ENCODE measurements around the gene ADORA2A. TPM values are rescaled to one million over a fixed set of nuclear protein-coding genes. Genes with fewer than 3 reads are reported as not detected.
A peak's percentile ranks its signal among the peaks of the same experiment; 100 is the strongest.

Gene ADORA2A
- total RNA-seq, 1 donor from 2014 or later, result 10.4 TPM

GRCh38 chr22:24437091-24437490, 9.7 kb downstream of the ADORA2A start:
- no peak overlapping the region for H3K27ac ChIP-seq (ENCODE audit: low read depth, low read length)

DNA sequence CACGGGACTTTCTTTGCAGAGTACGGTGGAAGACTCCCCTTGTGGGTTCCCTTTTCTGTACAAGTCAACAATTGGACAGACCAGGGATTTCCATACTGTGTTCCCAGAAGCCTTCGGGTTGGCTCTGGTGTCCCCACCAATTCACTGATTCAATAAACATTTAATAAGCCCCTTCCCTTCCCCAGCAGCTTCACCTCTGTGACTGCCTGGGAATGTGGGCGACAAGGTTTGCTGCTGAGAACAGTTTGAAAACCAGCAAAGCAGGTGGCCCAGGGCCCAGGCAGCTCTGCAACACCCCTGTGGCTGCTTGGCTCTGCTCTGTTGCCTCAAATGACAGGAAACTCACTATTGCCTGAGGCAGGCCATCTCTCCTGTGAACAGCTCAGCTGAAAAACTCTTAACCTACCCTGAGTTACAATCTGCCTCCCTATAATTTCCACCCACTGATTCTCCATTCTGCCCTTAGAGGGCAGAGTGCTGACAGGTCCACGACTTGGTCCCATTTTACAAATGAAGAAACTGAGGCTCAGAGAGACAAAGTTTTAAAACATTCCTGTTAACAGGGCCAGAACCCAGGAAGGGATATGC, 10.4 kb downstream of the ADORA2A start:
- no peak overlapping the region for H3K27ac ChIP-seq (ENCODE audit: low read depth, low read length)
- no peak overlapping the region for H3K9ac ChIP-seq (ENCODE audit: low read depth in 1 of 3, low read length in 3 of 3)
- H3K4me1 ChIP-seq (ENCODE audit: control insufficient read depth in 3 of 3, insufficient read depth in 3 of 3, low read length in 3 of 3), result peaks cover 35 to 53% (median 41%) of the 10 kb centered on the region in 3 donors

More at GRCh38 chr22:24437091-24437490, 9.7 kb downstream of the ADORA2A start:
- no peaks in the 10 kb centered on the region for H3K9me3 ChIP-seq (ENCODE audit: control insufficient read depth in 3 of 3, low read length in 3 of 3)
- H3K27me3 ChIP-seq (ENCODE audit: control insufficient read depth in 3 of 3, insufficient read depth in 3 of 3, low read length in 3 of 3), result no peaks in the 10 kb centered on the region
- H3K36me3 ChIP-seq (ENCODE audit: control insufficient read depth in 3 of 3, insufficient read depth in 3 of 3, low read length in 3 of 3), result no peaks in the 10 kb centered on the region
- peaks cover 42 to 57% (median 49%) of the 10 kb centered on the region in 3 donors for H3K4me1 ChIP-seq (ENCODE audit: control insufficient read depth in 3 of 3, insufficient read depth in 3 of 3, low read length in 3 of 3)
- H3K9ac ChIP-seq (ENCODE audit: low read depth in 1 of 3, low read length in 3 of 3), result no peak overlapping the region
- no peak overlapping the region for H3K4me3 ChIP-seq (ENCODE audit: low read length in 3 of 3)

DNA sequence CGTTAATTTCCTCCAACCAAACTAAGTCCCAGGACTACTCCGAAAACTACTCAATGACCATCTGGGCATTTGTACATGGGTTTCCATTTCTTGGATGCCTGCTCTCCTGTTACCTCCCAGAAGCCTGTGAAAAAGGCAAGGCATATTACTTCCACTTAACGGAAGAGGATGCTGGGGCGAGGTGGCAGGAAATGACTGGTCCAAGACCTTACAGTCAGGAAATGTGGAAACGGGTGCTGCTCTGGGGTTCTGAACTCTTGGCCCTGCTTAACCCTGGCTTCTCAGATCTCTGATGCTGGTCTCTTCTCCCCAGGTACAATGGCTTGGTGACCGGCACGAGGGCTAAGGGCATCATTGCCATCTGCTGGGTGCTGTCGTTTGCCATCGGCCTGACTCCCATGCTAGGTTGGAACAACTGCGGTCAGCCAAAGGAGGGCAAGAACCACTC, 12.9 kb downstream of the ADORA2A start:
- Histone ChIP-seq H3K27me3 (ENCODE audit: control insufficient read depth in 3 of 3, insufficient read depth in 3 of 3, low read length in 3 of 3) (no peaks in the 10 kb centered on the region), H3K4me1 (ENCODE audit: control insufficient read depth in 3 of 3, insufficient read depth in 3 of 3, low read length in 3 of 3) (peaks cover 13 to 29% (median 19%) of the 10 kb centered on the region in 3 donors), H3K4me3 (ENCODE audit: low read length in 3 of 3) (peak overlapping the region in 1 of 3 donors; percentile 42)

More for the DNA sequence above, 10.4 kb downstream of the ADORA2A start:
- Histone ChIP-seq H3K36me3 (ENCODE audit: control insufficient read depth in 3 of 3, insufficient read depth in 3 of 3, low read length in 3 of 3) (no peaks in the 10 kb centered on the region), H3K4me3 (ENCODE audit: low read length in 3 of 3) (no peak overlapping the region), H3K9me3 (ENCODE audit: control insufficient read depth in 3 of 3, low read length in 3 of 3) (no peaks in the 10 kb centered on the region), H3K27me3 (ENCODE audit: control insufficient read depth in 3 of 3, insufficient read depth in 3 of 3, low read length in 3 of 3) (no peaks in the 10 kb centered on the region)

GRCh38 chr22:24440718-24441405, 13.5 kb downstream of the ADORA2A start:
- H3K4me1 ChIP-seq (ENCODE audit: control insufficient read depth in 3 of 3, insufficient read depth in 3 of 3, low read length in 3 of 3), result peaks cover 10 to 23% (median 13%) of the 10 kb centered on the region in 3 donors

More for the DNA sequence above, 12.9 kb downstream of the ADORA2A start:
- peak overlapping the region in 1 of 3 donors; percentile 7 for H3K9ac ChIP-seq (ENCODE audit: low read depth in 1 of 3, low read length in 3 of 3)
- H3K27ac ChIP-seq (ENCODE audit: low read depth, low read length), result no peak overlapping the region
- no peaks in the 10 kb centered on the region for H3K36me3 ChIP-seq (ENCODE audit: control insufficient read depth in 3 of 3, insufficient read depth in 3 of 3, low read length in 3 of 3)
- H3K9me3 ChIP-seq (ENCODE audit: control insufficient read depth in 3 of 3, low read length in 3 of 3), result no peaks in the 10 kb centered on the region

DNA sequence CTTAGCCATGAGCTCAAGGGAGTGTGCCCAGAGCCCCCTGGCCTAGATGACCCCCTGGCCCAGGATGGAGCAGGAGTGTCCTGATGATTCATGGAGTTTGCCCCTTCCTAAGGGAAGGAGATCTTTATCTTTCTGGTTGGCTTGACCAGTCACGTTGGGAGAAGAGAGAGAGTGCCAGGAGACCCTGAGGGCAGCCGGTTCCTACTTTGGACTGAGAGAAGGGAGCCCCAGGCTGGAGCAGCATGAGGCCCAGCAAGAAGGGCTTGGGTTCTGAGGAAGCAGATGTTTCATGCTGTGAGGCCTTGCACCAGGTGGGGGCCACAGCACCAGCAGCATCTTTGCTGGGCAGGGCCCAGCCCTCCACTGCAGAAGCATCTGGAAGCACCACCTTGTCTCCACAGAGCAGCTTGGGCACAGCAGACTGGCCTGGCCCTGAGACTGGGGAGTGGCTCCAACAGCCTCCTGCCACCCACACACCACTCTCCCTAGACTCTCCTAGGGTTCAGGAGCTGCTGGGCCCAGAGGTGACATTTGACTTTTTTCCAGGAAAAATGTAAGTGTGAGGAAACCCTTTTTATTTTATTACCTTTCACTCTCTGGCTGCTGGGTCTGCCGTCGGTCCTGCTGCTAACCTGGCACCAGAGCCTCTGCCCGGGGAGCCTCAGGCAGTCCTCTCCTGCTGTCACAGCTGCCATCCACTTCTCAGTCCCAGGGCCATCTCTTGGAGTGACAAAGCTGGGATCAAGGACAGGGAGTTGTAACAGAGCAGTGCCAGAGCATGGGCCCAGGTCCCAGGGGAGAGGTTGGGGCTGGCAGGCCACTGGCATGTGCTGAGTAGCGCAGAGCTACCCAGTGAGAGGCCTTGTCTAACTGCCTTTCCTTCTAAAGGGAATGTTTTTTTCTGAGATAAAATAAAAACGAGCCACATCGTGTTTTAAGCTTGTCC, 14.3 kb downstream of the ADORA2A start:
- Histone ChIP-seq H3K4me3 (ENCODE audit: low read length in 3 of 3) (no peak overlapping the region), H3K9ac (ENCODE audit: low read depth in 1 of 3, low read length in 3 of 3) (peak overlapping the region in 1 of 3 donors; percentile 8), H3K4me1 (ENCODE audit: control insufficient read depth in 3 of 3, insufficient read depth in 3 of 3, low read length in 3 of 3) (peaks cover 10 to 20% (median 13%) of the 10 kb centered on the region in 3 donors), H3K9me3 (ENCODE audit: control insufficient read depth in 3 of 3, low read length in 3 of 3) (no peaks in the 10 kb centered on the region), H3K27ac (ENCODE audit: low read depth, low read length) (no peak overlapping the region), H3K36me3 (ENCODE audit: control insufficient read depth in 3 of 3, insufficient read depth in 3 of 3, low read length in 3 of 3) (no peaks in the 10 kb centered on the region), H3K27me3 (ENCODE audit: control insufficient read depth in 3 of 3, insufficient read depth in 3 of 3, low read length in 3 of 3) (no peaks in the 10 kb centered on the region)

More at GRCh38 chr22:24440718-24441405, 13.5 kb downstream of the ADORA2A start:
- Histone ChIP-seq H3K27me3 (ENCODE audit: control insufficient read depth in 3 of 3, insufficient read depth in 3 of 3, low read length in 3 of 3) (no peaks in the 10 kb centered on the region), H3K9me3 (ENCODE audit: control insufficient read depth in 3 of 3, low read length in 3 of 3) (no peaks in the 10 kb centered on the region), H3K36me3 (ENCODE audit: control insufficient read depth in 3 of 3, insufficient read depth in 3 of 3, low read length in 3 of 3) (no peaks in the 10 kb centered on the region), H3K4me3 (ENCODE audit: low read length in 3 of 3) (peak overlapping the region in 2 of 3 donors; percentile 29 to 42), H3K27ac (ENCODE audit: low read depth, low read length) (no peak overlapping the region), H3K9ac (ENCODE audit: low read depth in 1 of 3, low read length in 3 of 3) (peak overlapping the region in 1 of 3 donors; percentile 7)

GRCh38 chr22:24442352-24442744, 14.9 kb downstream of the ADORA2A start:
- Histone ChIP-seq H3K27me3 (ENCODE audit: control insufficient read depth in 3 of 3, insufficient read depth in 3 of 3, low read length in 3 of 3) (no peaks in the 10 kb centered on the region), H3K27ac (ENCODE audit: low read depth, low read length) (no peak overlapping the region)

DNA sequence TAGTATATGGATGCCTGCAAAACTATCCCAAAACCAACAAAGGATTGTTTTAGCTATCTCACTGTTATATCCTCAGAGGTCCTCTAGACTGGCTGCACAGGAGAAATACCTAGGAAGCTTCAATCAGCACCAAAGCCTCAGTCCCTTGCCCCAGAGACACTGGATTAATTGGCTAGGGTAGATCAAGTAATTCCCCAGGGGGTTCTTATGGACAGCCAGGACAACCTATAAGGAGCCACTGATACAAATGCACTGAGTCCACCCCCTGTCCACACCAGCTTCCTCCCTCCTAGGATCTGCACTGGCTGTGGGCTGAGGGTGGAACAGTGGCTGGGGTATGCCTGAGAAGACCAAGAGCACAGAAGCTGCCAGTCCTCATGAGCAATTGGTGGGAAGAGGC, 16.3 kb downstream of the ADORA2A start:
- Histone ChIP-seq H3K27ac (ENCODE audit: low read depth, low read length) (no peak overlapping the region), H3K36me3 (ENCODE audit: control insufficient read depth in 3 of 3, insufficient read depth in 3 of 3, low read length in 3 of 3) (no peaks in the 10 kb centered on the region), H3K27me3 (ENCODE audit: control insufficient read depth in 3 of 3, insufficient read depth in 3 of 3, low read length in 3 of 3) (no peaks in the 10 kb centered on the region), H3K4me3 (ENCODE audit: low read length in 3 of 3) (no peak overlapping the region), H3K9ac (ENCODE audit: low read depth in 1 of 3, low read length in 3 of 3) (no peak overlapping the region), H3K9me3 (ENCODE audit: control insufficient read depth in 3 of 3, low read length in 3 of 3) (no peaks in the 10 kb centered on the region), H3K4me1 (ENCODE audit: control insufficient read depth in 3 of 3, insufficient read depth in 3 of 3, low read length in 3 of 3) (peaks cover 10 to 20% (median 13%) of the 10 kb centered on the region in 3 donors)

More at GRCh38 chr22:24442352-24442744, 14.9 kb downstream of the ADORA2A start:
- no peak overlapping the region for H3K4me3 ChIP-seq (ENCODE audit: low read length in 3 of 3)
- no peaks in the 10 kb centered on the region for H3K9me3 ChIP-seq (ENCODE audit: control insufficient read depth in 3 of 3, low read length in 3 of 3)
- H3K36me3 ChIP-seq (ENCODE audit: control insufficient read depth in 3 of 3, insufficient read depth in 3 of 3, low read length in 3 of 3), result no peaks in the 10 kb centered on the region
- peaks cover 10 to 20% (median 13%) of the 10 kb centered on the region in 3 donors for H3K4me1 ChIP-seq (ENCODE audit: control insufficient read depth in 3 of 3, insufficient read depth in 3 of 3, low read length in 3 of 3)
- no peak overlapping the region for H3K9ac ChIP-seq (ENCODE audit: low read depth in 1 of 3, low read length in 3 of 3)

DNA sequence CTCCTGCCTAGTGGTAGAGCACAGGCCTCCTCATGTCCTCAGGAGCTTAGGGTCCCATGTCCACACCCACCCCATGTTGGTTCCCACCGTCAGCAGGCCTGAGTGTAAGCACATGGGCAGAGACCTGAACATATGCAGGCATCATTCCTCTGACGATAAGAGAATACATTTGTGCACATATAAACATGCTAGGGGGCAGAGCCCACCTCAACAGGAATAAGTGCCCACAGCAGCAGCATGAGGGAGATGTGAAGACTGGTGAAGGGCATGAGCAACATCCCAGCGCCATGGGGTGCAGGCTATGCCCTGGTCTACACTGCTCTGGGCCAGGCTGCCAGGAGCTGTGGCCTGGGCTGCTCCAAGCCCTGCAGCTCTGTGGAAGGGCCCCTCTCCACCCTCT, 16.9 kb downstream of the ADORA2A start:
- Histone ChIP-seq H3K9ac (ENCODE audit: low read depth in 1 of 3, low read length in 3 of 3) (no peak overlapping the region), H3K36me3 (ENCODE audit: control insufficient read depth in 3 of 3, insufficient read depth in 3 of 3, low read length in 3 of 3) (no peaks in the 10 kb centered on the region), H3K27me3 (ENCODE audit: control insufficient read depth in 3 of 3, insufficient read depth in 3 of 3, low read length in 3 of 3) (no peaks in the 10 kb centered on the region), H3K4me3 (ENCODE audit: low read length in 3 of 3) (no peak overlapping the region), H3K9me3 (ENCODE audit: control insufficient read depth in 3 of 3, low read length in 3 of 3) (no peaks in the 10 kb centered on the region), H3K4me1 (ENCODE audit: control insufficient read depth in 3 of 3, insufficient read depth in 3 of 3, low read length in 3 of 3) (peaks cover 10 to 20% (median 13%) of the 10 kb centered on the region in 3 donors), H3K27ac (ENCODE audit: low read depth, low read length) (no peak overlapping the region)

- Histone ChIP-seq H3K9me3 (ENCODE audit: control insufficient read depth in 3 of 3, low read length in 3 of 3) (no peaks in the 10 kb centered on the region), H3K4me1 (ENCODE audit: control insufficient read depth in 3 of 3, insufficient read depth in 3 of 3, low read length in 3 of 3) (peaks cover 10 to 22% (median 13%) of the 10 kb centered on the region in 3 donors), H3K27ac (ENCODE audit: low read depth, low read length) (no peak overlapping the region), H3K4me3 (ENCODE audit: low read length in 3 of 3) (no peak overlapping the region), H3K27me3 (ENCODE audit: control insufficient read depth in 3 of 3, insufficient read depth in 3 of 3, low read length in 3 of 3) (no peaks in the 10 kb centered on the region), H3K36me3 (ENCODE audit: control insufficient read depth in 3 of 3, insufficient read depth in 3 of 3, low read length in 3 of 3) (no peaks in the 10 kb centered on the region), H3K9ac (ENCODE audit: low read depth in 1 of 3, low read length in 3 of 3) (no peak overlapping the region)
These were observed 17.5 kb downstream of the ADORA2A start for GRCh38 chr22:24444729-24445466.
